HG02678 (cell line): Measurements from ENCODE around the gene ATXN1.

Source experiments
- ATAC-seq: cut with Tn5 transposase; IDR thresholded peaks from one replicate; pipeline ENCODE4 v1.9.1; 2021; ENCODE audit warnings: mild to moderate bottlenecking, moderate library complexity; ENCODE audit not compliant: unreplicated experiment

Gene ATXN1

DNA sequence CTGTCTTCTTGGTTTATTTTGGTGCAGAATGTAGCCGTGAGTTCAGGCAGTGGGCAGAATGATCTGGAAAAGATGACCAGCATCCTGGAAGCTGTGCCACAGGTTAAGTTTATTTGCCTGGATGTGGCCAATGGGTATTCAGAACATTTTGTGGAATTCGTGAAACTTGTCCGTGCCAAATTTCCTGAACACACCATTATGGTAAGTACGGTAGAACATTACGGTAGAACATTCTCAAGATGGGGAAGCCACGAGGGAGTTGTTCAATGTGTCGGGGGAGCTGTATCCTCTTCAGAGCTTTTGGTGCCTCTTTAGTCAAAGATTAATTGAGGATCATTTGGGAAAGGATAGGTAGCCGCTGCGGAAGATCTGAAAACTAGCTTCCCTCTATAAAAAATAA is 506.7 kb downstream of the ATXN1 start:
- ATAC-seq: no peak

DNA sequence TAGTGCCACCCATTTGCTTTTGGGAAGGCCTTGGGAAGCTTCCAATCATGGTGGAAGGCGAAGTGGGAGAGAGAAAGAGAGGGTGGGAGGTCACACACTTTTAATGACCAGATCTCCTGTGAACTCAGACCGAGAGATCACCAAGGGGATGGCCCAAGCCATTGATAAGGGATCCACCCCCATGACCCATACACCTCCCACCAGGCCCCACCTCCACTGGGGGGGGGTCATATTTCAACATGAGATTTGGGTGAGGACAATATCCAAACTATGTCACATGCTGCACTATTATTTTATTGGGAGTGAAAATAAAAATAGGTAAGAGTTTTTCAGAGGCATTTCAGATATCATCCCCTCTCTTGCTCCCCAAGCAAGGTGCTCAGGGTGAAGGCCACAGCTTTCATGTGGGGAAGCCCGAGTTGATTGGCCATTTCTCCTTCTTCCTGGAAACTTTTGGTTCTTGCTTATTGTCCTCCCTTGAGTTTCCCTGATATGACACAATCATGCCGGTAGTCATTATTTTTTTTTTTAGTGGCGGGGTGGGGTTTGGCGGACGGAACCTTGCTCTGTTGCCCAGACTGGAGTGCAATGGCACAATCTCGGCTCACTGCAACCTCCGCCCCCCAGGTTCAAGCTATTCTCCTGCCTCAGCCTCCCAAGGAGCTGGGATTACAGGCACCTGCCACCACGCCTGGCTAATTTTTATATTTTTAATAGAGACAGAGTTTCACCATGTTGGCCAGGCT is 507.7 kb downstream of the ATXN1 start:
- ATAC-seq: no peak

DNA sequence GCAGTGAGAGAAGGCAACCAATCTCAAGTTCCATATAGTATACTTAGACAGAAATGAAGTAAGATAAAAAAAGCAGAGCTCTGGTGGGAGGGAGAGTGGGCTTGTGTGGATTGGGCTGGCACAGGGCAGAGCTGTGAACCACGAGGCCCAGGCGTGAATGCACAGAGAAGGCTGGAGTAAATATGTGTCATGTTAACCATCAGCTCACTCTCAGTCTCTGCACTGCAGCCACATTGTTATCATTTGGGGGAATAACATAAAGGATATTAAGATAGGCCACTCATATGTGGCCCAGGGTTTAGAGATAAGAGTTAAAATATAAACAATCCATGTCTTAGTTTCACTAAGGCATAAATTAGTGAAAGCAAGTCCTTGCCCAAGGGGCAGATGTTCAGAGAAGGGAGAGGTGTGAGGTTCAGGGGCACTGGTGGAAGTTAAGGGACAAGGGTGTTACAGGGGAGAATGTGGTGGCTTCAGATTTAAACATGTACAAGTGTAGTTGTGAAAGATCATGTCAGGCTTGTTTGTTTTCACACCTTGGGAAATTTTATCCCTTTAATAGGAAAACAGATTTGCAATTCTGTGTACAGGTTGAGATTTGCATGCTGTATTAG is 508.5 kb downstream of the ATXN1 start:
- ATAC-seq: no peak

DNA sequence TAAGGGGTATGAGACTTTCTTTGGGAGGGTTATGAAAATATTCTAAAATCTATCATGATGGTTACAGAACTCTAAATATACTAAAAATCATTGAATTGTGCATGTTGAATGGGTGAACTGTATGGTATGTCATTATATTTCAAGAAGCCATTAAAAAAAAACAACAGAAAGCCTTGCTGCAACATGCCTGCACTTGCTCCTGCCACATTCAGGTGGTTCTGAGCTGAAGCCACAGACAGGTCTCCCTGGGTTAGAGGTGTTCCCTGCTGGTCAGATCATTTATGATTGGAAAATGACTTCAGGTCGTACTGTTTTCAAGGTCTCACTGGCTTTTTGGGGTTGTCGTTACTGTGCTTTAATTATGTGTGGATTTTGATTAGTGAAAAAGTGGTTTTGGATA is 509.6 kb downstream of the ATXN1 start:
- no peak for ATAC-seq

DNA sequence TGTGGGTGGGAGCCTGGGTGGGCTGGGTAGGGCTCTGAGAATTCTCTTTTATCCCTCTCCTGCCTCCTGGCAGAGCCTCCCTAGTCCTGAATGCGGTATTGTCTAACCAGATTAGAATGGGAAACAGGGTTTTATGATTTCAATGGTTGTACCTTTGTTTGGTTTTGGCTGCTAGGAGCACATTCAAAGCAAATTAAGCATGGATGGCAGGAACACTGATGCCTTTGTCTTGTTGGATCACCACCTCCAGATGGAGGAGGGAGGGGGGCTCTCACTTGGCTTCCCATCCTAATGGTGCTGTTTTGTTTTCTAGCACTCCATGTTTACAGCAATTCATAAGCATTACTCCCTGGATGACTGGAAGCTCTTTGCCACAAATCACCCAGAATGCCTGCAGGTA is 511.3 kb downstream of the ATXN1 start:
- no peak for ATAC-seq
